Sigmoid colon (tissue), 7 donors: ENCODE data around the gene AP4B1. TPM values are rescaled to one million over a fixed set of nuclear protein-coding genes. Genes with fewer than 3 reads are reported as not detected.

Experiments
- DNase-seq: peaks from one replicate; pipeline ENCODE4 v3.0.0-alpha.2; 2019
- H3K27ac ChIP-seq, 4 donors: fragments of 200-600 bp; sonication (generic); one replicate each; pipeline ENCODE4 v1.5.1; 2016 to 2019; ENCODE audit warnings: mild to moderate bottlenecking in 1 of 4
- H3K27me3 ChIP-seq, 3 donors: fragments of 200-600 bp; sonication (generic); one replicate each; pipeline ENCODE4 v1.5.1; 2019; ENCODE audit warnings: mild to moderate bottlenecking in 1 of 3
- H3K36me3 ChIP-seq, 4 donors: fragments of 200-600 bp; sonication (generic); one replicate each; pipeline ENCODE4 v1.5.1; 2016 to 2019
- H3K4me1 ChIP-seq, 4 donors: fragments of 200-600 bp; sonication (generic); one replicate each; pipeline ENCODE4 v1.5.1; 2017 to 2019
- H3K4me3 ChIP-seq, 4 donors: fragments of 200-600 bp; sonication (generic); one replicate each; pipeline ENCODE4 v1.5.1; 2017 to 2019; ENCODE audit warnings: mild to moderate bottlenecking in 2 of 4, moderate library complexity in 1 of 4
- H3K9me3 ChIP-seq, 4 donors: fragments of 200-600 bp in 3 of 4; sonication (generic) in 3 of 4; one replicate each; pipeline versions ENCODE4 v1.5.1 to v1.6.1; 2013 to 2019
- EP300 ChIP-seq, 4 donors: sonication (generic); formaldehyde crosslinking; IDR thresholded peaks; one replicate each; pipeline ENCODE4 v1.6.1; 2017; ENCODE audit warnings: antibody characterized with exemption in 4 of 4
- POLR2A ChIP-seq, 2 donors: fragments of 450-650 bp; IDR thresholded peaks; one replicate each; pipeline ENCODE4 v1.6.1; 2016; ENCODE audit warnings: antibody characterized with exemption in 2 of 2, mild to moderate bottlenecking in 2 of 2, moderate library complexity in 2 of 2
- POLR2AphosphoS5 ChIP-seq, 4 donors: sonication (generic); formaldehyde crosslinking; IDR thresholded peaks; one replicate each; pipeline ENCODE4 v1.6.1; 2017; ENCODE audit warnings: antibody characterized with exemption in 4 of 4
- WGBS, 2 donors: extraction: QIAGEN DNeasy Blood & Tissue Kit; methylation state at CpG; one replicate each; pipeline ENCODE4 v1.1.7; 2013; 5-methylcytosine and 5-hydroxymethylcytosine counted together
- intact Hi-C: fragments of 100-400 bp; cut with DNase I; formaldehyde crosslinking; loops from one replicate; pipeline ENCODE4 v1.15.1; 2023
- polyA plus RNA-seq, 3 donors: library from polyadenylated mRNA; stranded (reverse); fragments of 200-250 nt; gene quantifications; one replicate each; pipeline ENCODE4 v1.2.3, GENCODE V29; 2013
- total RNA-seq, 4 donors: library from RNA; depleted of rRNA; stranded (reverse); fragments of >200 nt; gene quantifications; one replicate each; pipeline ENCODE4 v1.1.0, GENCODE V29; 2016
- TF ChIP-seq, protein P1 (sequence below), 4 experiments: fragments of 450-650 bp in 3 of 4; fragments of 200-600 bp in 1 of 4; IDR thresholded peaks; one replicate each; pipeline ENCODE4 v1.5.1; 2016 to 2019; ENCODE audit warnings: antibody characterized with exemption in 4 of 4, mild to moderate bottlenecking in 3 of 4, moderate library complexity in 2 of 4
- donor health status: healthy with polysubstance abuse.
- donor health status: Bipolar disorder and iron deficiency.
- donor health status: healthy.

Gene AP4B1
- total and polyA plus RNA-seq, 7 donors, result 4.8 to 21.3 (median 8.0) TPM

DNA sequence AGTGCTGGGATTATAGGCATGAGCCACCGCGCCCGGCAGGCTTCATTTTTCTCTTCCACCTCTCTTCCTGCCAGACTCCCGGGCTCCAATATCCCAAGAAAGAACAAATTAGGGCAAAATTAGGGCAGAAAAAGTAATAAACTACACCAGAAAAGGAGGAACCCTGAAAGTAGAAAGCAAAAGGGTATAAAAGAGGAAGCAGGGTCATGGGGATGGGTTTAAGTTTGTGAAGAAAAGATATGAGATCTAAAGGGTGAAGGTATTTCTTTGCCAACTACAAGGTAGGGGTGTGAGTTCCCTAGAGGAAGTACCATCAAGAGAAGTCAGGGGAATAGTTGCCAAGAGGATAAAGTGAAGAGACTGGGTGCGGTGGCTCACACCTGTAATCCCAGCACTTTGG is 43.0 kb downstream of the AP4B1 start:
- Histone ChIP-seq H3K36me3 (no peaks in the 10 kb centered on the region), H3K27me3 (no peaks in the 10 kb centered on the region), H3K4me3 (no peak overlapping the region), H3K9me3 (no peaks in the 10 kb centered on the region), H3K4me1 (no peaks in the 10 kb centered on the region), H3K27ac (no peak overlapping the region)
- TF ChIP-seq POLR2A (IDR thresholded peaks at IDR 0.05), result no peak
- no peak for TF ChIP-seq POLR2AphosphoS5 (IDR thresholded peaks at IDR 0.05)
- TF ChIP-seq, protein P1, sequence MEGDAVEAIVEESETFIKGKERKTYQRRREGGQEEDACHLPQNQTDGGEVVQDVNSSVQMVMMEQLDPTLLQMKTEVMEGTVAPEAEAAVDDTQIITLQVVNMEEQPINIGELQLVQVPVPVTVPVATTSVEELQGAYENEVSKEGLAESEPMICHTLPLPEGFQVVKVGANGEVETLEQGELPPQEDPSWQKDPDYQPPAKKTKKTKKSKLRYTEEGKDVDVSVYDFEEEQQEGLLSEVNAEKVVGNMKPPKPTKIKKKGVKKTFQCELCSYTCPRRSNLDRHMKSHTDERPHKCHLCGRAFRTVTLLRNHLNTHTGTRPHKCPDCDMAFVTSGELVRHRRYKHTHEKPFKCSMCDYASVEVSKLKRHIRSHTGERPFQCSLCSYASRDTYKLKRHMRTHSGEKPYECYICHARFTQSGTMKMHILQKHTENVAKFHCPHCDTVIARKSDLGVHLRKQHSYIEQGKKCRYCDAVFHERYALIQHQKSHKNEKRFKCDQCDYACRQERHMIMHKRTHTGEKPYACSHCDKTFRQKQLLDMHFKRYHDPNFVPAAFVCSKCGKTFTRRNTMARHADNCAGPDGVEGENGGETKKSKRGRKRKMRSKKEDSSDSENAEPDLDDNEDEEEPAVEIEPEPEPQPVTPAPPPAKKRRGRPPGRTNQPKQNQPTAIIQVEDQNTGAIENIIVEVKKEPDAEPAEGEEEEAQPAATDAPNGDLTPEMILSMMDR (IDR thresholded peaks at IDR 0.05), result no peak
- TF ChIP-seq EP300 (IDR thresholded peaks at IDR 0.05), result no peak
- no peak for DNase-seq
- WGBS, 2 donors, result 90 to 94% methylated on average over 5 of the region's 5 CpGs
- intact Hi-C loops, result no loop called here

DNA sequence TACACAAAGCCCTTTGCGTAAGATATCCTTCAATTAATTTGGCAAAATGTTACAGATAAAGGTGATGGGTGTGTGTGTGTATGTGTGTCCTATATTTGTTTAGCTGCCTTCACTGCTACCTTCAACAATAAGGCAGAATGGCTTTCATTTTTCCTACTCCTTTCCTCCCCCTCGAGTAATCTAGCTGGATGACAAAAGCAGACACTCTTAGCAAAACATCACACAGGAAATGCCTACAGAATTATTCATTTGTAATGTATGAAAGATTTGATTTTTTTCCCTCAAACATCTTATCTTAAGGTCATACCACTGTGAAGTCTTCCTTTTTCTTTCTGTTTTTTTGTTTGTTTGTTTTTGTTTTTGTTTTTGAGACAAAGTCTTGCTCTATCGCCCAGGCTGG is 43.7 kb downstream of the AP4B1 start:
- no peaks in the 10 kb centered on the region for H3K4me1 ChIP-seq
- H3K27ac ChIP-seq, result no peak overlapping the region
- no peak for DNase-seq
- H3K27me3 ChIP-seq, result no peaks in the 10 kb centered on the region
- 66 to 70% methylated on average over 3 of the region's 3 CpGs for WGBS, 2 donors
- intact Hi-C loops, result no loop called here
- no peaks in the 10 kb centered on the region for H3K36me3 ChIP-seq
- H3K4me3 ChIP-seq, result no peak overlapping the region
- no peaks in the 10 kb centered on the region for H3K9me3 ChIP-seq
- TF ChIP-seq EP300 (IDR thresholded peaks at IDR 0.05) (no peak), POLR2AphosphoS5 (IDR thresholded peaks at IDR 0.05) (no peak), POLR2A (IDR thresholded peaks at IDR 0.05) (no peak)
- TF ChIP-seq, protein P1 (IDR thresholded peaks at IDR 0.05), result no peak

DNA sequence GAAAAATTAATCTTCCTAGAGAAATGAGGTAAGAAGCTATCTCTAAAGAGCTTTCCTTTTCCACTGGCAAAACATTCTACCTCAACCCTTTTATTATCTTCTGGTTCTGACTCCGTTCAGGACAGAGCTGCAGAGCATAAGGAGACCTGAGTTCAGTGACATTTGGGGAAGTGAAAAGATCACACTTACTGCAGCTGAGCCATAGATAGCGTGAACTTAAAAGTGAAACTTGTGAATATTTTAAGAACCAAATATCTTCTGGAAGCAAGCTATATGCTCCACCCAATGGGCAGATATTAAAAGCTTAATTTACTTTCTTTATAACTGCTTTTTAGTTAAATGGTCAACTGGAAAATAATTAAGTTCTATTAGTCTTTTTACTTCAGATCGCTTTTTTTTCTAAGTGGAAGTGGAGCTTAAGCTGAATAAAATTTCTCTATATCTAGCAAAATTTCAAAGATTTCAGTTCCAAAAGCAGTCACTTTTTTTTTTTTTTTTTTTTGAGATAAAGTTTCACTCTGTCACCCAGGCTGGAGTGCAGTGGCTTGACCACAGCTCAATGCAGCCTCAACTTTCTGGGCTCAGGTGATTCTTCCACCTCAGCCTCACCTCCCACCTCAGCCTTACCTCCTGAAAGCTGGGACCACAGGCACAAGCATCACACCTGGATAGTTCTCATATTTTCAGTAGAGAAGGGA is 45.0 kb downstream of the AP4B1 start:
- Histone ChIP-seq H3K9me3 (no peaks in the 10 kb centered on the region), H3K4me3 (no peak overlapping the region), H3K27ac (no peak overlapping the region), H3K27me3 (no peaks in the 10 kb centered on the region), H3K4me1 (no peaks in the 10 kb centered on the region), H3K36me3 (no peaks in the 10 kb centered on the region)
- intact Hi-C loops, result no loop called here
- DNase-seq, result no peak
- no peak for TF ChIP-seq POLR2A (IDR thresholded peaks at IDR 0.05)
- 55 to 86% methylated on average over 3 of the region's 3 CpGs for WGBS, 2 donors

DNA sequence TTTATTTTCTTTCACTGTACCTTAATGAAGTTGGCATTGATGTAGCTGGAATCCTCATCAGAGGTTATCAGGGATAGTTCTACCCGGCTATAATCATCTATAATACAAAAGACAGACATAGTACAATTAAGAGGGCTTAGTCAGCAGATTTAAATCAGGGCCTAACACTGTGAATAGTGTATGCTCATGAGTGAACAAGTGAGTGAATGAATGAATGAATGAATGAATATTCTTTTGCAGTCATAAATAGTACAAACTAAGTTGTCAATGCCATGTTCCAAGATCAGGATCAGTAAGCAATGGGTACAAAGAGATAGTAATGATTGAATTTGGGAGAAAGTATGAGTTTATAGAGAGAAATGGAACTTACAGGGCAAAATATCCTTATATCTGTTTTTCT is 45.6 kb downstream of the AP4B1 start:
- Histone ChIP-seq H3K4me3 (no peak overlapping the region), H3K4me1 (no peaks in the 10 kb centered on the region), H3K9me3 (no peaks in the 10 kb centered on the region), H3K36me3 (no peaks in the 10 kb centered on the region), H3K27ac (no peak overlapping the region), H3K27me3 (no peaks in the 10 kb centered on the region)
- TF ChIP-seq POLR2A (IDR thresholded peaks at IDR 0.05), result no peak
- intact Hi-C loops, result no loop called here
- 92 to 94% methylated on average over 1 of the region's 1 CpG for WGBS, 2 donors
- no peak for DNase-seq

DNA sequence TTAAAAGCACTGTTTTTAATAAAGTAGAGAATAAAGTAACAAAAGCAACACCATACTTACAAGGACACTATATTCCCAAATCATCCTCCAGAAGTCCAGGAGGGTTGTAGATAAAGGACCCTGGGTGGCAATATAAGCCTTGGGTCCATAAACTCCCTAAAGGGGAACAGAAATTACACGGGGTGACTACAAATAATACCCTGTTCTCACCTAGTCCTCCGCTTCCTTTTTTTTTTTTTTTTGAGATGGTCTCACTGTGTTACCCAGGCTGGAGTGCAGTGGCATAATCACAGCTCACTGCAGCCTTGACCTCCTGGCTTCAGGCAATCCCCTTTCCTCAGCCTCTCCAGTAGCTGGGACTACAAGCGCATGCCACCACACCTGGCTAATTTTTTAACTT is 46.2 kb downstream of the AP4B1 start:
- Histone ChIP-seq H3K27ac (no peak overlapping the region), H3K4me1 (no peaks in the 10 kb centered on the region), H3K27me3 (no peaks in the 10 kb centered on the region), H3K4me3 (no peak overlapping the region), H3K36me3 (no peaks in the 10 kb centered on the region), H3K9me3 (no peaks in the 10 kb centered on the region)
- TF ChIP-seq, protein P1 (IDR thresholded peaks at IDR 0.05), result no peak
- no peak for TF ChIP-seq EP300 (IDR thresholded peaks at IDR 0.05)
- no peak for TF ChIP-seq POLR2AphosphoS5 (IDR thresholded peaks at IDR 0.05)
- no peak for TF ChIP-seq POLR2A (IDR thresholded peaks at IDR 0.05)
- intact Hi-C loops, result no loop called here
- whole genome bisulfite sequencing, 2 donors, result 65 to 85% methylated on average over 3 of the region's 3 CpGs
- no peak for DNase-seq

DNA sequence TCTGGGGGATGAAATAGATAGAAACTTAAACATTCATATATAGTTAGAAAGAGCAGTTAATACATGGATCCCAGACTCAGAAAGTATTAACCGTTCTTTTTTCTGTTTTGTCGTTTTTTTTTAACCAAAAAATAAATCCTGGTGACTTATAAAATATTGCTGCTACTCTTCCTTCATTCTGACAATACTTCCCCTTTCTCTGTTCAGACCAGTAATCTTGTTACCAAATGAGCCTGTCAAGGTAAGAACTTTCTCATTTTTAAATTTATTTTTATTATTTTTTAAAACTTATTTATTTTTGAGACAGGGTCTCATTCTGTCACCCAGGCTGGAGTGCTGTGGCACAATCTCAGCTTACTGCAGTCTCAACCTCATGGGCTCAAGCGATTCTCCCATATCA is 46.8 kb downstream of the AP4B1 start:
- no peaks in the 10 kb centered on the region for H3K36me3 ChIP-seq
- intact Hi-C loops, result no loop called here

More for the DNA sequence above, 46.8 kb downstream of the AP4B1 start:
- DNase-seq, result no peak
- no peak overlapping the region for H3K27ac ChIP-seq
- TF ChIP-seq POLR2A (IDR thresholded peaks at IDR 0.05) (no peak), EP300 (IDR thresholded peaks at IDR 0.05) (no peak), POLR2AphosphoS5 (IDR thresholded peaks at IDR 0.05) (no peak)
- TF ChIP-seq, protein P1 (IDR thresholded peaks at IDR 0.05), result no peak
- H3K27me3 ChIP-seq, result no peaks in the 10 kb centered on the region
- H3K9me3 ChIP-seq, result no peaks in the 10 kb centered on the region
- 60 to 86% methylated on average over 3 of the region's 3 CpGs for WGBS, 2 donors
- no peaks in the 10 kb centered on the region for H3K4me1 ChIP-seq
- H3K4me3 ChIP-seq, result no peak overlapping the region
